H9 (cell line): ENCODE measurements around the gene ZDHHC13. TPM values are rescaled to one million over a fixed set of nuclear protein-coding genes. Genes with fewer than 3 reads are reported as not detected.

Experiments used
- DNase-seq: peaks from one replicate; pipeline ENCODE4 v3.0.0-alpha.2; 2017
- H2AFZ ChIP-seq: one replicate; pipeline ENCODE4 v1.6.1; 2013; ENCODE audit warnings: mild to moderate bottlenecking, low read length, control low read depth, moderate library complexity
- H2AK5ac ChIP-seq: 2 replicates; pipeline ENCODE4 v1.6.1; 2013; ENCODE audit warnings: low read length, control low read depth, mixed read lengths; ENCODE audit not compliant: insufficient read length
- H2BK120ac ChIP-seq: one replicate; pipeline ENCODE4 v1.6.1; 2013; ENCODE audit warnings: low read depth, mild to moderate bottlenecking, low read length, control low read depth, inconsistent platforms; ENCODE audit not compliant: poor library complexity, severe bottlenecking
- H2BK12ac ChIP-seq: 2 replicates; pipeline ENCODE4 v1.6.1; 2013; ENCODE audit warnings: low read length, control low read depth, mixed read lengths, low read depth; ENCODE audit not compliant: insufficient read length
- H2BK15ac ChIP-seq: 2 replicates; pipeline ENCODE4 v1.6.1; 2013; ENCODE audit warnings: low read depth, low read length, control low read depth
- H2BK20ac ChIP-seq: one replicate; pipeline ENCODE4 v1.6.1; 2013; ENCODE audit warnings: low read depth, mild to moderate bottlenecking, low read length, control low read depth, inconsistent platforms; ENCODE audit not compliant: poor library complexity, severe bottlenecking
- H2BK5ac ChIP-seq: 2 replicates; pipeline ENCODE4 v1.6.1; 2013; ENCODE audit warnings: low read length, control low read depth, mixed read lengths; ENCODE audit not compliant: insufficient read length
- H3K14ac ChIP-seq: 2 replicates; pipeline ENCODE4 v1.6.1; 2013; ENCODE audit warnings: low read length, control low read depth; ENCODE audit not compliant: insufficient read depth
- H3K18ac ChIP-seq: 2 replicates; pipeline ENCODE4 v1.6.1; 2013; ENCODE audit warnings: low read depth, mild to moderate bottlenecking, mixed read lengths, low read length, control low read depth; ENCODE audit not compliant: insufficient read length
- H3K23ac ChIP-seq: 2 replicates; pipeline ENCODE4 v1.6.1; 2013; ENCODE audit warnings: low read length, control low read depth, mixed read lengths, low read depth; ENCODE audit not compliant: insufficient read length
- H3K23me2 ChIP-seq: 2 replicates; pipeline ENCODE4 v1.6.1; 2013; ENCODE audit warnings: low read depth, mild to moderate bottlenecking, mixed read lengths, low read length, control low read depth; ENCODE audit not compliant: insufficient read length, poor library complexity, severe bottlenecking
- H3K27ac ChIP-seq: 2 replicates; pipeline ENCODE4 v1.5.1; 2013; ENCODE audit warnings: low read length, control low read depth, mixed read lengths, low read depth; ENCODE audit not compliant: insufficient read length
- H3K27me3 ChIP-seq: 2 replicates; pipeline ENCODE4 v1.6.1; 2013; ENCODE audit warnings: low read length, control low read depth, inconsistent platforms; ENCODE audit not compliant: insufficient read depth
- H3K4ac ChIP-seq: 2 replicates; pipeline ENCODE4 v1.6.1; 2013; ENCODE audit warnings: low read depth, mild to moderate bottlenecking, control low read depth, inconsistent platforms, low read length, moderate library complexity
- H3K4me1 ChIP-seq: 2 replicates; pipeline ENCODE4 v1.6.1; 2013; ENCODE audit warnings: low read length, control low read depth, inconsistent platforms; ENCODE audit not compliant: insufficient read depth
- H3K4me2 ChIP-seq: 2 replicates; pipeline ENCODE4 v1.6.1; 2013; ENCODE audit warnings: low read length, control low read depth, mixed read lengths; ENCODE audit not compliant: insufficient read length, insufficient read depth
- H3K56ac ChIP-seq: 2 replicates; pipeline ENCODE4 v1.6.1; 2013; ENCODE audit warnings: low read depth, mild to moderate bottlenecking, mixed read lengths, low read length, control low read depth; ENCODE audit not compliant: insufficient read length
- H3K79me1 ChIP-seq: 2 replicates; pipeline ENCODE4 v1.6.1; 2013; ENCODE audit warnings: low read depth, mild to moderate bottlenecking, moderate library complexity, low read length, control low read depth, inconsistent platforms; ENCODE audit not compliant: insufficient read depth, poor library complexity, severe bottlenecking
- H3K79me2 ChIP-seq: 2 replicates; pipeline ENCODE4 v1.6.1; 2013; ENCODE audit warnings: low read length, control low read depth, inconsistent platforms; ENCODE audit not compliant: insufficient read depth
- H3K9ac ChIP-seq: 2 replicates; pipeline ENCODE4 v1.6.1; 2013; ENCODE audit warnings: low read length, control low read depth, mixed read lengths; ENCODE audit not compliant: insufficient read length; ENCODE audit errors: extremely low read depth
- H3K9me3 ChIP-seq: one replicate; pipeline ENCODE4 v1.6.1; 2013; ENCODE audit warnings: low read depth, low read length, inconsistent platforms; ENCODE audit not compliant: control insufficient read depth
- H3T11ph ChIP-seq: one replicate; pipeline ENCODE4 v1.6.1; 2013; ENCODE audit warnings: mild to moderate bottlenecking, low read length, control low read depth, inconsistent platforms
- H4K20me1 ChIP-seq: one replicate; pipeline ENCODE4 v1.6.1; 2013; ENCODE audit not compliant: control insufficient read depth, insufficient read length, insufficient read depth
- H4K5ac ChIP-seq: 2 replicates; pipeline ENCODE4 v1.6.1; 2013; ENCODE audit warnings: low read depth, mild to moderate bottlenecking, mixed read lengths, low read length, control low read depth; ENCODE audit not compliant: insufficient read length
- H4K8ac ChIP-seq: replicated peaks from 2 replicates; pipeline ENCODE4 v1.6.1; 2013; ENCODE audit warnings: low read length, control low read depth, mixed read lengths, low read depth; ENCODE audit not compliant: insufficient read length
- H4K91ac ChIP-seq: 2 replicates; pipeline ENCODE4 v1.6.1; 2013; ENCODE audit warnings: low read depth, mild to moderate bottlenecking, moderate library complexity, mixed read lengths, low read length, control low read depth; ENCODE audit not compliant: insufficient read length
- H3K27ac Mint-ChIP-seq, 3 experiments: 2 replicates in 2 of 3; 3 replicates in 1 of 3; pipeline ENCODE4 v1.8.0; 2020 to 2021; ENCODE audit warnings: mixed read lengths in 3 of 3, mild to moderate bottlenecking in 1 of 3, moderate library complexity in 1 of 3
- H3K27me3 Mint-ChIP-seq: 2 replicates; pipeline ENCODE4 v1.8.0; 2021; ENCODE audit warnings: low read depth, mild to moderate bottlenecking, moderate library complexity, mixed read lengths
- H3K36me3 Mint-ChIP-seq, 3 experiments: 2 replicates in 2 of 3; 3 replicates in 1 of 3; pipeline ENCODE4 v1.8.0; 2020 to 2021; ENCODE audit warnings: low read depth in 3 of 3, mixed read lengths in 3 of 3; ENCODE audit not compliant: insufficient read depth in 1 of 3
- H3K4me1 Mint-ChIP-seq, 2 experiments: 2 replicates each; pipeline ENCODE4 v1.8.0; 2020; ENCODE audit warnings: mixed read lengths in 2 of 2
- H3K4me3 Mint-ChIP-seq, 2 experiments: 2 replicates in 1 of 2; 3 replicates in 1 of 2; pipeline ENCODE4 v1.8.0; 2020 to 2021; ENCODE audit warnings: mild to moderate bottlenecking in 2 of 2, mixed read lengths in 2 of 2, moderate library complexity in 1 of 2
- H3K9me3 Mint-ChIP-seq, 2 experiments: 2 replicates in 1 of 2; 3 replicates in 1 of 2; pipeline ENCODE4 v1.8.0; 2020; ENCODE audit warnings: mild to moderate bottlenecking in 2 of 2, mixed read lengths in 2 of 2, moderate library complexity in 1 of 2
- WGBS: extraction: QIAGEN DNeasy Blood & Tissue Kit; methylation state at CpG from one replicate; pipeline ENCODE4 v1.1.7; 2013; ENCODE audit warnings: missing lambda C conversion rate, low lambda C conversion rate, mixed read lengths; ENCODE audit not compliant: insufficient read length; ENCODE audit errors: extremely low coverage; 5-methylcytosine and 5-hydroxymethylcytosine counted together
- total RNA-seq: library from RNA; stranded (reverse); gene quantifications from 2 replicates; pipeline ENCODE4 v1.2.1, GENCODE V29; 2021
- TF ChIP-seq, protein P1 (sequence below): fragments of 200-600 bp; sonication (generic); conservative IDR thresholded peaks from 3 replicates; pipeline ENCODE4 v1.8.0; 2021; ENCODE audit warnings: antibody characterized with exemption, mild to moderate bottlenecking

The ZDHHC13 gene
- total RNA-seq, 1 experiment from 2014 or later, result 20.9 TPM

DNA sequence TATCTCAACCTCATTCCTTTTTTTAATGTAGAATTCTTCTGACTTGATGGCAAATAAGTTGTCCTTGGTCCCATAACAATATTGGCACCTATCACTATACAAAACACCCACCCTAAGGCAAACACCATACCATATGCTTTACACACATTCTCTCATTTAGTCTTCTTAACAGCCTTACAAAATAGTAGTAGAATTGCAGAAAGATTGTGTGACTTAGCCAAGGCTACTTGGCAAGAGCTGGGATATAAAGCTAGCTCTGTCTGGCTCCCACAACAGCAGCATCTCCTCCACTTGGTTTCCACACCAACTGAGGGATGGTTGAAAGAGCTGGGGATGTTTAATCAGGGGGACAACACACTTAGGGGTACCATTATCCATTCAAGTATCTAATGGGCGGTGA is 9.8 kb upstream of the ZDHHC13 start:
- Mint-ChIP-seq H3K9me3 (no peaks in the 10 kb centered on the region; a peak in 1 of 5 replicates), H3K27me3 (peaks cover 10% of the 10 kb centered on the region), H3K27ac (no peak overlapping the region), H3K4me3 (no peak overlapping the region), H3K4me1 (peaks cover 9 to 12% of the 10 kb centered on the region in 2 experiments; a peak in 3 of 4 replicates), H3K36me3 (no peaks in the 10 kb centered on the region; a peak in 1 of 7 replicates)
- H3K9ac ChIP-seq, result no peak overlapping the region
- H3K23me2 ChIP-seq, result no peaks in the 10 kb centered on the region
- H3K27ac ChIP-seq, result no peak overlapping the region
- H3K79me2 ChIP-seq, result no peaks in the 10 kb centered on the region
- H4K20me1 ChIP-seq, result no peaks in the 10 kb centered on the region
- no peak overlapping the region for H2BK5ac ChIP-seq
- H4K5ac ChIP-seq, result no peak overlapping the region
- no peaks in the 10 kb centered on the region; the same call in 1 of the 2 replicates for H3K4me1 ChIP-seq
- TF ChIP-seq, protein P1, sequence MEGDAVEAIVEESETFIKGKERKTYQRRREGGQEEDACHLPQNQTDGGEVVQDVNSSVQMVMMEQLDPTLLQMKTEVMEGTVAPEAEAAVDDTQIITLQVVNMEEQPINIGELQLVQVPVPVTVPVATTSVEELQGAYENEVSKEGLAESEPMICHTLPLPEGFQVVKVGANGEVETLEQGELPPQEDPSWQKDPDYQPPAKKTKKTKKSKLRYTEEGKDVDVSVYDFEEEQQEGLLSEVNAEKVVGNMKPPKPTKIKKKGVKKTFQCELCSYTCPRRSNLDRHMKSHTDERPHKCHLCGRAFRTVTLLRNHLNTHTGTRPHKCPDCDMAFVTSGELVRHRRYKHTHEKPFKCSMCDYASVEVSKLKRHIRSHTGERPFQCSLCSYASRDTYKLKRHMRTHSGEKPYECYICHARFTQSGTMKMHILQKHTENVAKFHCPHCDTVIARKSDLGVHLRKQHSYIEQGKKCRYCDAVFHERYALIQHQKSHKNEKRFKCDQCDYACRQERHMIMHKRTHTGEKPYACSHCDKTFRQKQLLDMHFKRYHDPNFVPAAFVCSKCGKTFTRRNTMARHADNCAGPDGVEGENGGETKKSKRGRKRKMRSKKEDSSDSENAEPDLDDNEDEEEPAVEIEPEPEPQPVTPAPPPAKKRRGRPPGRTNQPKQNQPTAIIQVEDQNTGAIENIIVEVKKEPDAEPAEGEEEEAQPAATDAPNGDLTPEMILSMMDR, result no peak
- H3K4me2 ChIP-seq, result no peak overlapping the region
- H2AK5ac ChIP-seq, result no peak overlapping the region
- H3K79me1 ChIP-seq, result no peaks in the 10 kb centered on the region
- no peak overlapping the region for H2BK12ac ChIP-seq
- no peak overlapping the region for H3K18ac ChIP-seq
- no peak overlapping the region for H2BK120ac ChIP-seq
- no peak overlapping the region for H3K4ac ChIP-seq
- DNase-seq, result no peak
- no peak overlapping the region for H4K91ac ChIP-seq
- no CpG with 5 or more reads among the region's 1 CpG for WGBS
- no peak overlapping the region for H2BK15ac ChIP-seq
- H3K27me3 ChIP-seq, result no peaks in the 10 kb centered on the region
- H4K8ac ChIP-seq, result no peak overlapping the region
- H2BK20ac ChIP-seq, result no peak overlapping the region
- no peak overlapping the region for H2AFZ ChIP-seq
- no peak overlapping the region for H3K14ac ChIP-seq
- no peak overlapping the region for H3K56ac ChIP-seq
- H3K23ac ChIP-seq, result no peak overlapping the region
- no peak overlapping the region for H3T11ph ChIP-seq
- no peaks in the 10 kb centered on the region for H3K9me3 ChIP-seq
